GM12801 (cell line): ENCODE data around the gene SPC24.

ENCODE experiments used
- TF ChIP-seq, protein P1 (sequence below): IDR thresholded peaks from one replicate; pipeline ENCODE4 v1.5.1; 2011; ENCODE audit warnings: control low read depth; ENCODE audit not compliant: insufficient read length; ENCODE audit errors: extremely low read depth

The SPC24 gene

GRCh38 chr19:11174336-11174735 lies 18.8 kb upstream of the SPC24 start:
- TF ChIP-seq, protein P1, sequence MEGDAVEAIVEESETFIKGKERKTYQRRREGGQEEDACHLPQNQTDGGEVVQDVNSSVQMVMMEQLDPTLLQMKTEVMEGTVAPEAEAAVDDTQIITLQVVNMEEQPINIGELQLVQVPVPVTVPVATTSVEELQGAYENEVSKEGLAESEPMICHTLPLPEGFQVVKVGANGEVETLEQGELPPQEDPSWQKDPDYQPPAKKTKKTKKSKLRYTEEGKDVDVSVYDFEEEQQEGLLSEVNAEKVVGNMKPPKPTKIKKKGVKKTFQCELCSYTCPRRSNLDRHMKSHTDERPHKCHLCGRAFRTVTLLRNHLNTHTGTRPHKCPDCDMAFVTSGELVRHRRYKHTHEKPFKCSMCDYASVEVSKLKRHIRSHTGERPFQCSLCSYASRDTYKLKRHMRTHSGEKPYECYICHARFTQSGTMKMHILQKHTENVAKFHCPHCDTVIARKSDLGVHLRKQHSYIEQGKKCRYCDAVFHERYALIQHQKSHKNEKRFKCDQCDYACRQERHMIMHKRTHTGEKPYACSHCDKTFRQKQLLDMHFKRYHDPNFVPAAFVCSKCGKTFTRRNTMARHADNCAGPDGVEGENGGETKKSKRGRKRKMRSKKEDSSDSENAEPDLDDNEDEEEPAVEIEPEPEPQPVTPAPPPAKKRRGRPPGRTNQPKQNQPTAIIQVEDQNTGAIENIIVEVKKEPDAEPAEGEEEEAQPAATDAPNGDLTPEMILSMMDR, result no peak

DNA sequence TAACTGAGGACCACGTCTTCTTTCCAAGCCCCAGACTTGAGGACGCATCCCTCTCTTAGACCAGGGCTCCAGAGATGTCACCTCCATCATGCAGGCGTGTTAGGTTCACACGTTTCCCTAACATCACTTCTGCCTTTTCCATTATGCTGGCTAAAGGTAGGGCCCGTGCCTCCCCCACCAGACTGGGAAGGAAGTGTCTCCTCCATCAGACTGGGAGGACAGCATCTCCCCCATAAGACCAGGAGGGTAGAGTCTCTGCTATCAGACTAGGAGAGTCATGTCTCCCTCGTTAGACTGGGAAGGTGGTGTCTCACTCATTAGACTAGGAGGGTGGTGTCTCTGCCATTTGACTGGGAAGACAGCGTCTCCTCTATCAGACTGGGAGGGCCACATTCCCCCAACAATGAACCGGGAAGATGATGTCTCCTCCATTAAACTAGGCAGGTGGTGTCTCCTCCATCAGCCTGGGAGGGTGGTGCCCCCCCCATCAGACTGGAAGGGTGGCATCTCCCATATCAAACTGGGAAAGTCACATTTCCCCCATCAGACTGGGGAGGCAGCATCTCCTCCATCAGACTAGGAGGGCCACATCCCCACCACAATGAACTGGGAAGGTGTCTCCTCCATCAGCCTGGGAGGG lies 18.1 kb upstream of the SPC24 start:
- TF ChIP-seq, protein P1, result no peak

GRCh38 chr19:11172576-11172975 lies 17.0 kb upstream of the SPC24 start:
- TF ChIP-seq, protein P1, result no peak

DNA sequence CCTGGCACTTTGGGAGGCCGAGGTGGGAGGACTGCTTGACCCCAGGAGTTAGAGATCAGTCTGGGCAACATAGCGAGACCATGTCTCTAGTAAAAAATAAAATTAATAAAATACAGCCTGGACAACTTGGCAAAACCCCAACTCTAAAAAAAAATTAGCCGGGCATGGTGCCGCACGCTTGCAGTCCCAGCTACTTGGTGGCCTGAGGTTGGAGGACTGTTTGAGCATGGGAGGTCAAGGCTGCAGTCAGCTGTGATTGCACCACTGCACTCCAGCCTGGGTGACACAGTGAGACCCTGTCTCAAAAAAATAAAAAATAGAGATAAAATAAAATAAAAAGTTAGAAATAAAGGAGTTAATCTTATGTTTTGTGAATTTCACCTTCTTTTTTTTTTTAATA lies 15.6 kb upstream of the SPC24 start:
- TF ChIP-seq, protein P1, result no peak

DNA sequence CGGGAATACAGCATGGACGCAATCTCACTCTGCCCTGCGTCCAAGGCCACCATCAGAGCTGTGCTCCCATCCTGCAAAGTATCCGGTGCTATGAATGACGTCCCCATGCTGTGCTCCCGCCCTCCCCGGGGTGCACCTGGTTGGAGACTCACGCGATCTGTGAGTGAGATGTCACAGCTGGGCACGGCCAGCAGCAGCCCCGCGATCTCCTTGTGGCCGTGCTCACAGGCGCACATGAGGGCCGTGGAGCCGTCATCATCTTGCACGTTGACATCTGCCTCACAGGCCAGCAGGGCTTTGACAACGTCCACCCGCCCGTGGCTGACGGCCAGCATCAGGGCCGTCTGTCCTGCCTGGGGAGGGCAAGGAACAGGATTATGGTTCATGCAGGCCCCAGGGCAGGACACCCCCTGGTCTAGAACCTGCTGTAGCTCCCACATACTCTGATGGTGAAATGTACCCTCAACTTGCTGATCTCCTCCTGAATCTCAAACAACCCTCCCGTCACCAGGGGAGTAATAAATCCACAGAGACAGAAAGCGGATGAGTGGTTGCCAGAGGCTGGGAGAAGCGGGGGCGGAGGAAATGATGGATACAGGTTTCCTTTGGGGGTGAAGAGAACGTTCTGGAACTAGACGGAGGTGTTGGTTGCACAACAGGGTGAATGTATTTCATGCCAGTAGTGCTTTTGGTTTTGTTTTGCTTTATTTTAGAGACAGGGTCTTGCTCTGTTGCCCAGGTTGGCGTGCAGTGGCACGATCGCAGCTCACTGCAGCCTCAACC lies 14.5 kb upstream of the SPC24 start:
- TF ChIP-seq, protein P1, result no peak

GRCh38 chr19:11168568-11168967 lies 13.0 kb upstream of the SPC24 start:
- TF ChIP-seq, protein P1, result no peak

- TF ChIP-seq, protein P1, result no peak
Observed at GRCh38 chr19:11166281-11167142, 10.9 kb upstream of the SPC24 start.
